KBM-7 (cell line): ENCODE results near the gene OLFM4.

Experiments used
- DNase-seq: peaks from one replicate; pipeline ENCODE4 v3.0.0-alpha.2; 2015
- in situ Hi-C: fragments of 300-500 bp; cut with MboI; formaldehyde crosslinking; loops from 2 replicates; pipeline ENCODE4 v1.14.3; 2020; ENCODE audit warnings: low sequenced_read_pairs, low pct_unique_long_range_greater_than_20kb, mixed read lengths

Gene OLFM4

GRCh38 chr13:53058065-53058679 lies 29.6 kb downstream of the OLFM4 start:
- DNase-seq = no peak
- in situ Hi-C loops = no loop called here

- no peak for DNase-seq
- in situ Hi-C loops = no loop called here
Measured at GRCh38 chr13:53060840-53061490, 32.4 kb downstream of the OLFM4 start.

- in situ Hi-C loops = no loop called here
- no peak for DNase-seq
Measured at GRCh38 chr13:53064731-53065130, 36.1 kb downstream of the OLFM4 start.

GRCh38 chr13:53066411-53066810 lies 37.8 kb downstream of the OLFM4 start:
- in situ Hi-C loops = no loop called here

GRCh38 chr13:53068585-53069520 lies 40.2 kb downstream of the OLFM4 start:
- DNase-seq = no peak
- in situ Hi-C loops = no loop called here

More at GRCh38 chr13:53066411-53066810, 37.8 kb downstream of the OLFM4 start:
- DNase-seq = no peak

GRCh38 chr13:53069800-53070199 lies 41.2 kb downstream of the OLFM4 start:
- DNase-seq = no peak
- in situ Hi-C loops = no loop called here

GRCh38 chr13:53073711-53074110 lies 45.1 kb downstream of the OLFM4 start:
- DNase-seq = no peak

GRCh38 chr13:53074114-53074513 lies 45.5 kb downstream of the OLFM4 start:
- in situ Hi-C loops = no loop called here
- no peak for DNase-seq

More at GRCh38 chr13:53073711-53074110, 45.1 kb downstream of the OLFM4 start:
- in situ Hi-C loops = no loop called here

- DNase-seq = no peak
- in situ Hi-C loops = no loop called here
Measured at GRCh38 chr13:53075356-53076041, 46.9 kb downstream of the OLFM4 start.

GRCh38 chr13:53079691-53080090 lies 51.1 kb downstream of the OLFM4 start:
- DNase-seq = no peak
- in situ Hi-C loops = no loop called here

- no peak for DNase-seq
- in situ Hi-C loops = no loop called here
Measured at GRCh38 chr13:53088871-53089270, 60.3 kb downstream of the OLFM4 start.

- in situ Hi-C loops = no loop called here
- DNase-seq = no peak
Measured at GRCh38 chr13:53089951-53090350, 61.3 kb downstream of the OLFM4 start.

GRCh38 chr13:53090461-53090860 lies 61.8 kb downstream of the OLFM4 start:
- no peak for DNase-seq
- in situ Hi-C loops = no loop called here

- no peak for DNase-seq
- in situ Hi-C loops = no loop called here
Measured at GRCh38 chr13:53092931-53093330, 64.3 kb downstream of the OLFM4 start.

- in situ Hi-C loops = no loop called here
- DNase-seq = no peak
Measured at GRCh38 chr13:53098455-53098854, 69.8 kb downstream of the OLFM4 start.

- DNase-seq = no peak
- in situ Hi-C loops = no loop called here
Measured at GRCh38 chr13:53100394-53101063, 71.9 kb downstream of the OLFM4 start.
